DND-41 (cell line): ENCODE data around the gene DIS3L2.
A peak's percentile ranks its signal among the peaks of the same experiment; 100 is the strongest.

Source experiments
- ATAC-seq: fragments of 200-7000 bp; cut with Tn5 transposase; 3 replicates; pipeline ENCODE4 v1.9.1; 2021; ENCODE audit warnings: low read depth; ENCODE audit not compliant: insufficient read depth
- DNase-seq: peaks from one replicate; pipeline ENCODE4 v3.0.0-alpha.2; 2020
- H2AFZ ChIP-seq: 2 replicates; pipeline ENCODE4 v1.6.0; 2012; ENCODE audit warnings: low read depth, low read length
- H3K27ac ChIP-seq: 2 replicates; pipeline ENCODE4 v1.5.1; 2012; ENCODE audit warnings: low read length, inconsistent platforms
- H3K27me3 ChIP-seq: fragments of 200-600 bp; sonication (generic); 2 replicates; pipeline ENCODE4 v1.6.0; 2012; ENCODE audit warnings: low read length, mild to moderate bottlenecking, inconsistent platforms; ENCODE audit not compliant: insufficient read depth, poor library complexity
- H3K36me3 ChIP-seq: 2 replicates; pipeline ENCODE4 v1.5.1; 2012; ENCODE audit warnings: low read length, inconsistent platforms; ENCODE audit not compliant: insufficient read depth
- H3K4me1 ChIP-seq: 2 replicates; pipeline ENCODE4 v1.5.1; 2012; ENCODE audit warnings: mild to moderate bottlenecking, low read length; ENCODE audit not compliant: insufficient read depth
- H3K4me2 ChIP-seq: 2 replicates; pipeline ENCODE4 v1.6.0; 2012; ENCODE audit warnings: mild to moderate bottlenecking, moderate library complexity, low read length, inconsistent platforms; ENCODE audit not compliant: insufficient read depth
- H3K4me3 ChIP-seq, 2 experiments: fragments of 200-600 bp in 1 of 2; shearing (Covaris generic) in 1 of 2; 2 replicates each; pipeline ENCODE4 v1.5.1; 2012 to 2016; ENCODE audit warnings: inconsistent platforms in 2 of 2, low read length in 2 of 2, mild to moderate bottlenecking in 2 of 2, low read depth in 1 of 2, moderate library complexity in 1 of 2
- H3K79me2 ChIP-seq: 2 replicates; pipeline ENCODE4 v1.6.0; 2012; ENCODE audit warnings: low read length, inconsistent platforms; ENCODE audit not compliant: insufficient read depth
- H3K9ac ChIP-seq: 2 replicates; pipeline ENCODE4 v1.6.0; 2012; ENCODE audit warnings: low read depth, mild to moderate bottlenecking, inconsistent platforms, low read length, moderate library complexity
- H3K9me3 ChIP-seq: 2 replicates; pipeline ENCODE4 v1.5.1; 2012; ENCODE audit warnings: low read length, moderate library complexity, mild to moderate bottlenecking, inconsistent platforms; ENCODE audit not compliant: insufficient read depth, severe bottlenecking
- H4K20me1 ChIP-seq: 2 replicates; pipeline ENCODE4 v1.6.0; 2012; ENCODE audit warnings: low read length; ENCODE audit not compliant: insufficient read depth
- CTCF ChIP-seq: IDR thresholded peaks from 2 replicates; pipeline ENCODE4 v1.5.1; 2012; ENCODE audit warnings: borderline replicate concordance, low read length, moderate library complexity, mild to moderate bottlenecking; ENCODE audit not compliant: poor library complexity, severe bottlenecking; ENCODE audit errors: extremely low read depth
- EZH2 ChIP-seq: IDR thresholded peaks from 3 replicates; pipeline ENCODE4 v1.6.1; 2012; ENCODE audit warnings: borderline replicate concordance, low read depth, mild to moderate bottlenecking, moderate library complexity, low read length, inconsistent platforms; ENCODE audit not compliant: severe bottlenecking

Gene DIS3L2

GRCh38 chr2:232137356-232138147 lies 176.0 kb downstream of the DIS3L2 start:
- no peak overlapping the region for H3K4me3 ChIP-seq
- no peaks in the 10 kb centered on the region for H3K79me2 ChIP-seq
- no peak overlapping the region for H2AFZ ChIP-seq
- H3K27me3 ChIP-seq: no peaks in the 10 kb centered on the region
- H3K9ac ChIP-seq: peak overlapping the region; percentile 11; the same call in 1 of the 2 replicates
- H3K4me2 ChIP-seq: no peak overlapping the region
- H3K4me1 ChIP-seq: peaks cover 39% of the 10 kb centered on the region
- H3K36me3 ChIP-seq: peaks cover 16% of the 10 kb centered on the region
- H4K20me1 ChIP-seq: no peaks in the 10 kb centered on the region
- peak; percentile 41 for DNase-seq
- H3K27ac ChIP-seq: peak overlapping the region; percentile 73
- H3K9me3 ChIP-seq: no peaks in the 10 kb centered on the region
- TF ChIP-seq CTCF (no peak), EZH2 (no peak)
- ATAC-seq: peak; percentile 66

GRCh38 chr2:232138441-232138840 lies 176.9 kb downstream of the DIS3L2 start:
- Histone ChIP-seq H3K27ac (peak overlapping the region; percentile 73), H3K79me2 (no peaks in the 10 kb centered on the region), H3K9ac (no peak overlapping the region), H3K4me2 (no peak overlapping the region), H3K4me1 (peaks cover 39% of the 10 kb centered on the region), H2AFZ (no peak overlapping the region), H3K27me3 (no peaks in the 10 kb centered on the region), H3K4me3 (no peak overlapping the region), H4K20me1 (no peaks in the 10 kb centered on the region), H3K36me3 (0 out of 2 replicates have a peak, but pooled peaks cover 7% of the 10 kb centered on the region), H3K9me3 (no peaks in the 10 kb centered on the region)
- ATAC-seq (no peak), DNase-seq (no peak)
- no peak for TF ChIP-seq CTCF
- no peak for TF ChIP-seq EZH2

GRCh38 chr2:232139171-232139594 lies 177.7 kb downstream of the DIS3L2 start:
- H2AFZ ChIP-seq: no peak overlapping the region
- no peaks in the 10 kb centered on the region for H3K27me3 ChIP-seq
- no peak overlapping the region for H3K4me3 ChIP-seq
- H3K4me2 ChIP-seq: no peak overlapping the region
- no peaks in the 10 kb centered on the region for H4K20me1 ChIP-seq
- H3K27ac ChIP-seq: peak overlapping the region; percentile 73
- DNase-seq (peak; percentile 12), ATAC-seq (peak; percentile 61)
- no peaks in the 10 kb centered on the region for H3K9me3 ChIP-seq
- 0 out of 2 replicates have a peak, but pooled peaks cover 7% of the 10 kb centered on the region for H3K36me3 ChIP-seq
- no peak for TF ChIP-seq EZH2
- H3K79me2 ChIP-seq: no peaks in the 10 kb centered on the region
- H3K9ac ChIP-seq: no peak overlapping the region
- peaks cover 39% of the 10 kb centered on the region for H3K4me1 ChIP-seq

GRCh38 chr2:232139786-232140562 lies 178.5 kb downstream of the DIS3L2 start:
- Histone ChIP-seq H3K9me3 (no peaks in the 10 kb centered on the region), H3K4me1 (peaks cover 39% of the 10 kb centered on the region), H2AFZ (no peak overlapping the region), H3K79me2 (no peaks in the 10 kb centered on the region), H3K9ac (no peak overlapping the region), H3K27ac (peak overlapping the region; percentile 73), H3K36me3 (0 out of 2 replicates have a peak, but pooled peaks cover 7% of the 10 kb centered on the region), H3K4me2 (no peak overlapping the region), H3K4me3 (no peak overlapping the region), H4K20me1 (no peaks in the 10 kb centered on the region), H3K27me3 (no peaks in the 10 kb centered on the region)
- DNase-seq: no peak
- TF ChIP-seq CTCF: no peak
- TF ChIP-seq EZH2: no peak
- no peak for ATAC-seq
